Activated CD4-positive, CD25-positive, alpha-beta regulatory T cell treated with anti-CD3 and anti-CD28 coated beads, Interleukin-2, amount 50 U/mL, for 24 hours (primary cell): ENCODE results near the gene CCT4.
A peak's percentile ranks its signal among the peaks of the same experiment; 100 is the strongest.
"Not testable (repeated sequence)": the region's sequence is repeated elsewhere in the genome, so short reads cannot be mapped to it uniquely, and the experiment has no call there.

Source experiments
- ATAC-seq, 2 donors: fragments of 150-1000 bp; cut with Tn5 transposase; one replicate each; pipeline ENCODE4 v1.10.0; 2021; ENCODE audit warnings: mild to moderate bottlenecking in 1 of 2, moderate library complexity in 1 of 2

Gene CCT4

GRCh38 chr2:61888267-61889055 is at the start of gene CCT4:
CCT4 (minus strand) TSS chr2:61888656; CDS start chr2:61888507, 149 bp downstream.
- ATAC-seq = peak; percentile 80 to 82

GRCh38 chr2:61937886-61938285 is 49.4 kb upstream of the CCT4 start:
- ATAC-seq = no peak

- ATAC-seq = no peak
These were observed 48.6 kb upstream of the CCT4 start for GRCh38 chr2:61937098-61937497.

- ATAC-seq = no peak
These were observed 40.5 kb upstream of the CCT4 start for GRCh38 chr2:61928826-61929461.

GRCh38 chr2:61926531-61927477 is 38.3 kb upstream of the CCT4 start:
- no peak for ATAC-seq

- ATAC-seq = no peak
These were observed 36.6 kb upstream of the CCT4 start for GRCh38 chr2:61924895-61925663.

- no peak for ATAC-seq
These were observed 34.3 kb upstream of the CCT4 start for GRCh38 chr2:61922714-61923113.

- ATAC-seq = no peak
These were observed 32.1 kb upstream of the CCT4 start for GRCh38 chr2:61920548-61920947.

GRCh38 chr2:61914794-61915193 is 26.3 kb upstream of the CCT4 start:
- not testable (repeated sequence) for ATAC-seq

- ATAC-seq = no peak
These were observed 23.1 kb upstream of the CCT4 start for GRCh38 chr2:61911510-61911909.

GRCh38 chr2:61910603-61911002 is 22.1 kb upstream of the CCT4 start:
- ATAC-seq = no peak

- no peak for ATAC-seq
These were observed 20.7 kb upstream of the CCT4 start for GRCh38 chr2:61909116-61909515.

GRCh38 chr2:61906186-61906470 is 17.7 kb upstream of the CCT4 start:
- peak in 1 of 2 donors; percentile 6 for ATAC-seq

GRCh38 chr2:61905372-61906185 is 17.1 kb upstream of the CCT4 start, which contains the start of gene COMMD1:
COMMD1 (plus strand) TSS chr2:61905674; CDS start chr2:61905679, 5 bp downstream.
- peak; percentile 99 for ATAC-seq

GRCh38 chr2:61900281-61900680 is 11.8 kb upstream of the CCT4 start:
- ATAC-seq = no peak

GRCh38 chr2:61898810-61899209 is 10.4 kb upstream of the CCT4 start:
- ATAC-seq = no peak

- peak; percentile 2 to 4 for ATAC-seq
These were observed 664 bp downstream of the CCT4 start for GRCh38 chr2:61887717-61888266.

GRCh38 chr2:61885896-61886603 is 2.4 kb downstream of the CCT4 start:
- no peak for ATAC-seq

GRCh38 chr2:61882850-61883249 is 5.6 kb downstream of the CCT4 start:
- no peak for ATAC-seq

- ATAC-seq = not testable (repeated sequence)
These were observed 9.1 kb downstream of the CCT4 start for GRCh38 chr2:61879351-61879750.

GRCh38 chr2:61878761-61879160 is 9.7 kb downstream of the CCT4 start:
- ATAC-seq = no peak
